CD4-positive, alpha-beta T cell treated with Interleukin-21 for 1 hour (primary cell): ENCODE data around the gene CEBPZ.
"Not testable (repeated sequence)": the region's sequence is repeated elsewhere in the genome, so short reads cannot be mapped to it uniquely, and the experiment has no call there.

Experiments used
- DNase-seq: peaks from one replicate; pipeline ENCODE4 v3.0.0-alpha.2; 2020

The CEBPZ gene

GRCh38 chr2:37231241-37232130 lies at the start of gene CEBPZ, which contains the start of gene NDUFAF7:
CEBPZ (minus strand) TSS chr2:37231596; CDS start chr2:37231567, 29 bp downstream.
NDUFAF7 (plus strand) TSS chr2:37231658; CDS start chr2:37231706, 48 bp downstream.
- DNase-seq, result peak; percentile 90

DNA sequence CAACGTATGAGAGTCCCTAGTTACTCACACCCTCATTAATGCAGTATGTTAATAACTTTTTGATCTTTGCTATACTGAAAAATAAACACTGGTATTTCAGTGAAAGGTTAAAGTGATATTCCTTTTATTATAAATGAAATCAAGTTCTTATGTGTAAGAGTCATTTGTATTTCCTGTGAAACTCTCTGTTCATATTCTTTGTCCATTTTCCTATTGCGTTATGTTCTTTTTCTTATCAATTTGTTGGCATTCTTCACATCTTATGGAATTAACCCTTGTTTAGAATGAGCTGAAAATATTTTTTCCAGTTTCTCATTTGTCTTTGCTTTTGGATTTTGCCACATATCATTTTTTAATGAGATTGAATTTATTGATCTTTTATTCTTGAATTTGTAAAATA lies 44.9 kb upstream of the CEBPZ start:
- no peak for DNase-seq

GRCh38 chr2:37274359-37274965 lies 43.1 kb upstream of the CEBPZ start:
- DNase-seq, result no peak

- no peak for DNase-seq
Measured at GRCh38 chr2:37271376-37272067, 40.1 kb upstream of the CEBPZ start.

GRCh38 chr2:37268111-37268510 lies 36.7 kb upstream of the CEBPZ start:
- DNase-seq, result no peak

DNA sequence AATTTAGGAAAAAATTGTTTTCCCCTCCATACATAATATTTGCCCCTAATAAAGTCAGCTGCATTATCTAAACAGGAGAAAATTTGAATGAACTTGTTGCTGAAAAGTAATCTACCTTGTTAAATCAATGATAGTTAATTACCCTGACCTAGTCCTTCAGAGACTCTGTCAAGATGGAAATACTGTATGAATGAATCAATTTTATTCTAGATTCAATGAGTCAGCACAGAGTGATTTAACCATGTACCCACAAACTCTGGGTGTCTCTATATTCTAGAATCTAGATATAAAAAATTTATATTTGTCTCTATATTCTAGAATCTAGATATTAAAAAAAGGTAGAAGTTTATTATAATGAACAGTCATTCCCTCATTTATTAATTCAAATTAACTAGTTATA lies 36.3 kb upstream of the CEBPZ start:
- DNase-seq, result no peak

DNA sequence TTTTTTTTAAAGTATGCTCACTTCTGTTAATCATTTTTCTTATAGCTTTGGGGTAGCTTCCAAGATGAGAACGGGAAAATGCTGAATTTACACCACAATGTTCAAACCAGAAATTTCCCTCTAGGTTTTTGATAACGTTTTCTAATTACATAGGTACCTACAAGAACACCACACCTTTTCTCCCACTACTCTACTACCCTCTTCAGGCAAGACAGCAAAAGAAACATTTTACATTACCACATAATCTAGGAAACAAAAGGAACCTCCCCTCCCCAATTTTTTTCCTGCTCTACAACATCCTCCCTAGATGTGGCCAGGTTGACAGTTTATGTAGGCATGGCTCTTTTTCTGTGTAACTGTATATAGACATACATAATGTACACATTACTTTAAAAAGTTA lies 32.4 kb upstream of the CEBPZ start:
- DNase-seq, result no peak

DNA sequence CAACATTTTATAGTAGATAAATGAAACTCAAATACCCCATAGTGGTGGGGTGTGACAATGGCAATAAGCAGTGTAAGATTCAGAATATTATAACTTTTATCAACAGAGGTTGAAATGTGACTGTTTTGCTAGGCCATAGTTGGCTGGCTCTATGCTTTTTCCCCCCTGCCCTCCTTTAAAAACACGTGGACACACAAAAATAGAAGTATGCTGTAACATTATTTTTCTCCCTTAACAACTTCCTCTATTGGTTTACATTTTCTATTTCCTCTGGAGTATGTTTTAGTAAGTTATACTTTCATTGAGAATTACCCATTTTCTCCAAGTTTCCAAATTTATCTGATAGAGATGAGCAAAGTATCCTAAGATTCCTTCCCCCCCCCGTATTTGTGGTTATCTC lies 31.1 kb upstream of the CEBPZ start:
- no peak for DNase-seq

DNA sequence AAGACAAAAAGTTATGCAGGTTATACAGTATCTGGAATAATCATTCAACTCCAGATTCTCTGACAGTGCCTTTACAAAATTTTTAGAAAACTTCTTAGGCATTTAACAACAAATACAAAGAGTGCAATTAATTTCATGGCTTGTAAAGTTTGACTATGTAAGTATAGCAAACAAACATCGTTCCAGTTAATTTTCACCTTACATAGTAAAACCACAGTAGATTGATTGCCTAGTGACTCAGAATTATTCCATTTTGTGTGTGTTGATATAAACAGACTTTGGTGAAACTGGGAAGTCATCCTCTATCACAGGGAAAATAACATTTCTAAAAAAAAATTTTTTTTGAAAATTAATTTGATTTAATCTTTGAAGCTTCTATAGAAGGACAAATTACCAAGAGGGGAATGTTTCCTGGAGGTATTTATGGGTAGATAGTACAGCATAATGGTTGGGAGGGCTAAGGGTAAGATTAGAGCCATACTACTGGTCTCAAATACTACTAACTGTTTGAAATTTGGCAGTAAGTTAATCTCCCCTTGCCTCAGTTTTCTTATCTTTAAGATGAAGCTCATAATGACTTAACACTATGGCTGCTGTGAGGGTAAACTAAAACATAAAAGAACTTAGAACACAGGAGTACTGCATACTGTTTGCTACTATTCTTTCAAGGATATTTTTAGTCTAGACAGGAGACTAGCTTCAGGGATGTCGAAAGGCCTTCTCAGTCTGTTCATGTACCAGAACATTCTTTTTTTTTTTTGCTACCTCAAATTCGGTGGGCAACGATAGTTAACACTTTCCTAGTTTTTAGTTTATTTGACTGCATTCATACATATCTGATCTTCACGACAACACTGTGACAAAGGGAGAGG lies 19.7 kb upstream of the CEBPZ start:
- DNase-seq, result no peak

DNA sequence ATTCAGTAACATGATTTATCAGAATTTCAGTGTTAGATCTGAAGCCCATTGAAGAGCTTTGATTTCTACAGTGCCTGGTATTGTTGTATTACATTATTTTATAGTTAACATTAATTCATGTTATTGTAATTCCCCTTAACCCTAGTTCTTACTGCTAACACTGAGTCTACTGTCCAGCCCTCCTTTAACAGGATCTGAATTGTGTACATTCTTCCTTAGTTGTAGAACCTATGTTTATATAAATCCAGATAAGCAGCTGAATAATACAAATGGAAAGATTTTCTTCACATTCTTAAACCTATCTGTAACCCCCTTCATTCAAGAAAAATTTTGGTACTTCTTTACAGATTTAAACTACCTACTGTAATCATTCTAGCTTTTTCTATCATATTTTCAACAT lies 14.8 kb upstream of the CEBPZ start:
- no peak for DNase-seq

GRCh38 chr2:37244755-37245154 lies 13.4 kb upstream of the CEBPZ start:
- DNase-seq, result no peak

GRCh38 chr2:37244017-37244416 lies 12.6 kb upstream of the CEBPZ start:
- DNase-seq, result peak; percentile 12

GRCh38 chr2:37243435-37243834 lies 12.0 kb upstream of the CEBPZ start:
- DNase-seq, result peak; percentile 59

GRCh38 chr2:37232131-37232933 lies 936 bp upstream of the CEBPZ start:
- DNase-seq, result no peak

GRCh38 chr2:37230581-37230980 lies 815 bp downstream of the CEBPZ start:
- DNase-seq, result no peak

GRCh38 chr2:37228788-37229187 lies 2.6 kb downstream of the CEBPZ start:
- DNase-seq, result no peak

- DNase-seq, result no peak
Measured at GRCh38 chr2:37226863-37227262, 4.5 kb downstream of the CEBPZ start.

DNA sequence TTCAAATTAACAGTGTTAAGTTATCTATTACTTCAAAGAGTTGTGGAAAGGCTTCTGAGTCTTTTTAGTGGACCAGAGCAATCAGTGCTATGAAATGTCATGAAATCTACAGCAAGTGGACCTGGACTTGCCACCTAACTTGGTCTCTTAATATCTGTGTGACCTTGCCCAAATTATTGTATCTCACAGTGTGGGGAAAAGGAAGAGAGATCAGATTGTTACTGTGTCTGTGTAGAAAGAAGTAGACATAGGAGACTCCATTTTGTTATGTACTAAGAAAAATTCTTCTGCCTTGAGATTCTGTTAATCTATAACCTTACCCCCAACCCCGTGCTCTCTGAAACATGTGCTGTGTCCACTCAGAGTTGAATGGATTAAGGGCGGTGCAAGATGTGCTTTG lies 6.3 kb downstream of the CEBPZ start:
- not testable (repeated sequence) for DNase-seq

DNA sequence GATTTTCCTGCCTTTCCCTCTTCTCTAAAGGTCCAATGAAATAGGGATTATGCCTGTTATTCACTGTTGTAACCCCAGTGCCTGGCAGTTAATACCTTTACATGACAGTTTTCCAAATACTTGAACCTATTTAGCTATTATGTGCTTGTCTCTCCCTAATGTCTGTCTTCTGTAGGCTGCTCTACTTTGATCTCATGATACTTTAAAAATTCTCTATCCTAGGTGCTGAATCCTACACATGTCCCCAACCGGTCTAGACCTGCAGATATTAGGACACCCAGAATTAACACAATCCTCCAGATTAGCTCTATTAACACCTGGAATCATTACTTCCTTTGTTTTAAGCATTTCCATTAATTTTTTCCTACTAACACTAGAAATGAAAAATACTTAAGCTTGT lies 7.3 kb downstream of the CEBPZ start:
- DNase-seq, result no peak

DNA sequence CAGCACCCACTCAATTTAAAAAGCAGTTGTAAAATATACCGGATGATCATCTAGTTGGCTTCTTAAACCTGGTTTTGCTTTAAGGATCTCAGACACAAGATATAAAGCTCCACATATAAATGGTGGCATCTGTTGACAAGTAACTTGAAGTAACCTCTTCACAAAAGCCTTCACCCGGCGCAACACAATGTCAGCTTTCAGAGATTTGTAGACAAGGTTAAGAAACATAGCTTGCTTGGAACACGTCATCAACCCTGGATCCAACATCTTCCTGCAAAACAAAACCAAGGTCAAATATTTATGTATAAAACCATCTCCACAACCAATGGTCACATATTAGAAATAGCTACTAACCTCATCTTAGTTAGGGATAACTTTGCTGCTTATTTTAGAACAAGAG lies 8.3 kb downstream of the CEBPZ start:
- no peak for DNase-seq

DNA sequence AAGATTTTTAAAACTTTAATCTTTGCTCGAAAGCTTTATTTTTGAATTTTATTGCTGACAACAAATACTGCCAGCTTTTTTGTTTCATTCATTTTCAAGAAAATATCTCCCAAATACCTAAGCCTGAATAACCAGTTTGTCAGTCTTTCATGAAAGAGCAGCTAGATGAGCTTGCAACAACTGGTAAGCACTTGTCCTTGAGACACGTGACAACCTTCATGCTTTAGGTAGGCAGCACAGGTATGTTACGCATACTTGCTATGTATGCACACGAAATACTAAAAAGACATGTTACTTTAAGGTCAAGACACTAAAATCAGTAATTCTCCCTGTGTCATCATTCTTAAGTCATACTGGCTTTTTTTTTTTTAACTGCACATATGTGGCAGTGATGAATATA lies 12.3 kb downstream of the CEBPZ start:
- DNase-seq, result no peak

- DNase-seq, result no peak
Measured at GRCh38 chr2:37215250-37215649, 16.1 kb downstream of the CEBPZ start.
